Cortex of kidney (tissue), 1 donor: ENCODE data around the gene ELP6.
"Not testable (repeated sequence)": the region's sequence is repeated elsewhere in the genome, so short reads cannot be mapped to it uniquely, and the experiment has no call there.

ENCODE experiments used
- DNase-seq: peaks from one replicate; lab custom pipeline; 2025; lab: John Stamatoyannopoulos, UW

ELP6 gene

GRCh38 chr3:47464588-47464987, 48.9 kb downstream of the ELP6 start:
- no peak for DNase-seq

- not testable (repeated sequence) for DNase-seq
Observed at GRCh38 chr3:47459534-47460085, 53.9 kb downstream of the ELP6 start.

- no peak for DNase-seq
Observed at GRCh38 chr3:47456984-47457383, 56.5 kb downstream of the ELP6 start.

- DNase-seq = no peak
Observed at GRCh38 chr3:47455806-47456452, 57.6 kb downstream of the ELP6 start.

GRCh38 chr3:47452453-47453215, 60.9 kb downstream of the ELP6 start:
- no peak for DNase-seq
